Hippocampal formation (tissue), 2 donors: ENCODE measurements around the gene CERKL.

ENCODE experiments used
- DNase-seq, 2 donors: peaks; one replicate each; lab custom pipeline; 2025; lab: John Stamatoyannopoulos, UW

The CERKL gene

GRCh38 chr2:181516992-181517391 lies 139.9 kb downstream of the CERKL start:
- DNase-seq, result no peak

DNA sequence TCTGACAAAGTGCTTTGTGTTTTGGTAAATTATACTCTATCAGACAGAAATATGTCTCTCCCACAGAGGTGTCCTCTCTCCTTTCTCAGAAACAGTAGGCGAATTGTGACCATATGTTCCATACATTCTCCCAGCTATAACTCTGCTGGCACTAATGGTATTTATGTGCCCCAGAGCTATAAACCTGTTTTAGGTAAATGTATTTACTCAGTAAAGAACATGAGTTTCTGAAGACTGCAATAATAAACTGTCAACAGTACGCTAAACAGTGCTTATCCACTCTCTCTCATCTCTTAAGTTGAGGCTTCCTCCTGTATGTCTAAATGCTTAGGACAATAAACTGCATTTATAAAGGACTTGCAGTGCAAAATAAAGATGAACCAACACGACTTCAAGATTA lies 141.2 kb downstream of the CERKL start:
- DNase-seq, result no peak

GRCh38 chr2:181500201-181500600 lies 156.7 kb downstream of the CERKL start:
- DNase-seq, result no peak

GRCh38 chr2:181499231-181499630 lies 157.7 kb downstream of the CERKL start:
- DNase-seq, result no peak
